ENCODE results near the gene MICAL3.

DNA sequence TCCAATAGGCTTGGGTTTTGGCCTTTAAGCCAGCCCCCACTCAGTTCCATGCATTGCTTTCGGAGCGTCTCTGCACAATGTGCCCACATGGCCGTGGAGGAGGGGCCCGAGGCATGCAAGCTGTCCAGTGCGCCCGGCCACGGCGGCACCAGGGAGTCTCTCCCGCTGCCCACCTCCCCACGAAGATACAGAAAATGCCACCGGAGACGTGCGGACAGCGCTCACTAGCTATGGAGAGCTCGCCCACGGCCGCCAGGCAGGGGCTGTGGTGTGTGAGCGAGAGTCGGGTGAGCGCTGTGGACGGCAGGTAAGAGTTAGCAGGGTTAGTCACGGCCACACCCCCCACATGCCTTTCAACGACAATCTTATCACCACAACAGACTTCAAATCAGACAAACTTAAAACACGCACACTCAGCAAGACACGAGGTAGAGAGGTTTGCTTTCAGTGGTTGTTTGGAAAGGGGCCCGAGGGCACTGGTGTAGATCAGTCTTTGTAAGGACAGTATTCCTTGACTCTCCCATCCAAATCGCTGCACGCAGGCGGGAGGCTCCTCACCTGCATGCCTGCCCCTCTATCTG is 231.4 kb downstream of the MICAL3 start:
- TF ChIP-seq CTCF (IDR thresholded peaks at IDR 0.05) (no peak), POLR2A (IDR thresholded peaks at IDR 0.05) (no peak)
